Measurements from ENCODE around the gene PACS1.

DNA sequence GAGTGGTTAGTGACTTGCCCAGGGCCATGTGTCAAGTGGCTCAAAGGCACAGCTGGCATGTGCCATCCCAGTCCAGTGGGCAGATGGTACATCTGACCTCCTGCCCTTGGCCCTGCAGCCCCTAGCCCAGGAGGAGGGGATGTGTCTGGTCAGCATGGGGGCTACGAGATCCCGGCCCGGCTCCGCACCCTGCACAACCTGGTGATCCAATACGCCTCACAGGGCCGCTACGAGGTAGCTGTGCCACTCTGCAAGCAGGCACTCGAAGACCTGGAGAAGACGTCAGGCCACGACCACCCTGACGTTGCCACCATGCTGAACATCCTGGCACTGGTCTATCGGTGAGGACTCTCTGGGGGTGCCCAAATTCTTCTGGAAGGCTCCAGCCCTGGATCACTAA is 192.6 kb downstream of the PACS1 start:
- TF ChIP-seq CTCF (IDR thresholded peaks at IDR 0.05) (no peak), POLR2A (IDR thresholded peaks at IDR 0.05) (no peak)
